Upper lobe of left lung (tissue), 4 donors: ENCODE results near the gene ESR2.

Source experiments
- CTCF ChIP-seq, 6 experiments: fragments of 450-650 bp in 4 of 6; fragments of 200-600 bp in 2 of 6; sonication (generic) in 2 of 6; IDR thresholded peaks; one replicate each; pipeline ENCODE4 v1.5.1; 2016 to 2019; ENCODE audit warnings: antibody characterized with exemption in 6 of 6
- EP300 ChIP-seq, 4 donors: sonication (generic); formaldehyde crosslinking; IDR thresholded peaks; one replicate each; pipeline ENCODE4 v1.5.1; 2017; ENCODE audit warnings: antibody characterized with exemption in 4 of 4, control low read depth in 2 of 4
- POLR2A ChIP-seq, 4 donors: fragments of 450-650 bp; IDR thresholded peaks; one replicate each; pipeline ENCODE4 v1.5.1; 2016 to 2017; ENCODE audit warnings: antibody characterized with exemption in 4 of 4, mild to moderate bottlenecking in 2 of 4
- POLR2AphosphoS5 ChIP-seq, 2 donors: sonication (generic); formaldehyde crosslinking; IDR thresholded peaks; one replicate each; pipeline ENCODE4 v1.5.1; 2017; ENCODE audit warnings: antibody characterized with exemption in 2 of 2

GRCh38 chr14:64248689-64249088, 45.5 kb downstream of the ESR2 start:
- no peak for TF ChIP-seq EP300 (IDR thresholded peaks at IDR 0.05)
- no peak for TF ChIP-seq POLR2A (IDR thresholded peaks at IDR 0.05)
- TF ChIP-seq CTCF (IDR thresholded peaks at IDR 0.05): no peak
- TF ChIP-seq POLR2AphosphoS5 (IDR thresholded peaks at IDR 0.05): no peak
